GM21723 (cell line): ENCODE measurements around the gene HIGD2B.
A peak's percentile ranks its signal among the peaks of the same experiment; 100 is the strongest.
"Not testable (repeated sequence)": the region's sequence is repeated elsewhere in the genome, so short reads cannot be mapped to it uniquely, and the experiment has no call there.

Experiments
- ATAC-seq: cut with Tn5 transposase; IDR thresholded peaks from one replicate; pipeline ENCODE4 v1.9.1; 2021; ENCODE audit warnings: mild to moderate bottlenecking, moderate library complexity; ENCODE audit not compliant: unreplicated experiment

HIGD2B gene, protein sequence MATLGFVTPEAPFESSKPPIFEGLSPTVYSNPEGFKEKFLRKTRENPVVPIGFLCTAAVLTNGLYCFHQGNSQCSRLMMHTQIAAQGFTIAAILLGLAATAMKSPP

DNA sequence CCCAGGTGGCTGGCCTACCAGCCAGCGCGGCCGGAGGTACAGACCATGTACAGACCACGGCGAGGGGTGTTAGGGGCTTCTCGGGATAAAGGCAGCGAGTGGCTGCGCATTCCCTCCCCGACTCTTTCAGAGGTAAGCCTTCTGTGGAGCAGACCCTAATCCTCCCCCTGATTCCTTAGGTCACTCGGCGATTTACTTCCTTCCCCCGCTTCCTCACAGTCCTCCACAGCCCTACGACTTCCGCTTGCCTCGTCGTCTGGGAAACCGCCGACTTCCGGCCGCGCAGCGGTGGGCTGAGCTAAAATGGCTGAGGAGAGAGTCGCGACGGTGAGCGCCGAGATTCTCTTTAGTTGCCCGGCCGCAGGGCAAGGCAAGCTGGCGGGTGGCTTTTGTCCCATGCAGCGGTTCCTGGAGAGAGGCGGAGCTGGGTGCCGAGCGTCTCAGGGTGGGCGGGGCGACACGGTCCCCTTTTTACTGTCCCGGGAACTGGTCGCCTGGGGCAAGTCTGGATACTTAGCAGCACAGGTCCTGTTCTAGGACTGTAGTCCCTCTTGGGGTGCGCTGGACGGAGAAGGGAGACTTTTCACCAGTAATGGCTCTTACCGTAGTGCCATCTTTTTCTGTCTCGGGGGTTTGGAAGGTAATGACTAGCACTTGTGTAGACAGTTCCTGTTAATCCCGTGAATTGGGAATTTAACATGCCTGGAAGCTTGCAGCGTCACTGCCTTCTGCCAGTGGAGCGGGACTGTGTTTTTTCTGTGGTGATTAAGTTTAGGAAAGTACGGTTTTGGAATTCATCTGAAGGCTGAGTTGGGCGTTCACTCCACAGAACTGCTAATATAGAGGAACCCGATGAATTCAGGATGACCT, at the start of gene HIGD2B, which contains the start of gene BBS4:
Gene HIGD2B, minus strand, starts transcription at position 258 of the 870 bp plus-strand sequence. CDS start 9,808 bp downstream, outside the sequence.
Gene BBS4, plus strand, starts transcription at position 283 of the 870 bp plus-strand sequence. Its CDS starts 21 bp downstream, at position 304.
- ATAC-seq: peak; percentile 96

DNA sequence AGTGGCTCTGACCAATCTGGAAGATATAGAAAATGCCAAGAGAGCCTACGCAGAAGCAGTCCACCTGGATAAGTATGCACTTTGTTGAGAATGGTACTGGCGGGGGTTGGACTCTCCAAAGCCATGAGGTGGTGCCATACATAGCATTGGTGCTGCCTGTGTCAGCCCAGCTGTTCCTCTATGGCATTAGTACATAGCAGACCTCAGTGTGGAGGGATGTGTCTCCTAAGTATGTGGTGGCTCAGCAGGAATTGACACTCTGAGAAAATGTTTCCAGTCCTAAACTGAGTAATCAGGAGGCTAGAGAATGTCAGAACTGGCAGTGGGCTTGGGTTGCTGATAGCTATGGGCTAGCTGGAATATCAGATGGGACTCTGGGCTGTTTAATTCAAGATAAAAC, 49.1 kb upstream of the HIGD2B start:
- no peak for ATAC-seq

DNA sequence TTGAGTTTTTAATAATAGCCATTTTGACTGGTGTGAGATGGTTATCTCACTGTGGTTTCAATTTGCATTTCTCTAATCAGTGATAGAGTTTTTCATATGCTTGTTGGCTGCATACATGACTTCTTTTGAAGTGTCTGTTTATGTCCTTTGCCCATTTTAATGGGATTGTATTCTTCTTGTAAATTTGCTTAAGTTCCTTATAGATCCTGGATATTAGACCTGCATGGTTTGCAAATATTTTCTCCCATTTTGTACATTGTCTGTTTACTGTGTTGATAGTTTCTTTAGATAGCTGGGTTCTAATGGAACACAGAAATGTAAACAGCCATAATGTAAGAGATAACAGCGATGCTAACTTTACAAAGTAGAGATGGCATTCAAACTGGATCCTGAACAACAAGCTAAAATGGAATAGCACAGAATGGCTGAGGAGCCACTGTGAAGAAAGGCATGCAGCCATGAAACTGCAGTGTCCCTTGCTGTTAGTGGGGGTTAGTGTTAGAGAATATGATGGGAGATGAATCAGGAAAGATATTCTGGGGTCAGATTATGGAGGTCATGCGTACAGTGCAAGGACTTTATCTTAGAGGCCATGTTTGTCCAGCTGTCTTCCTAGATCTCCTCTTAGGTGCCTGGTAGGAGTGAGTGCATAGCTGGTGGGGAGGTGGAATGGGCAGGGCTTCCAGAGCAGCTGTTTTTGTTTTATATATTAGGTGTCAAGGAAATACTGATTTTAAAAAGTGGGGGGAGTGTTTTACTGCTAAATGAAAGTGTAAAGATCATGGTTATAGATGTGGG, 48.2 kb upstream of the HIGD2B start:
- ATAC-seq: no peak

DNA sequence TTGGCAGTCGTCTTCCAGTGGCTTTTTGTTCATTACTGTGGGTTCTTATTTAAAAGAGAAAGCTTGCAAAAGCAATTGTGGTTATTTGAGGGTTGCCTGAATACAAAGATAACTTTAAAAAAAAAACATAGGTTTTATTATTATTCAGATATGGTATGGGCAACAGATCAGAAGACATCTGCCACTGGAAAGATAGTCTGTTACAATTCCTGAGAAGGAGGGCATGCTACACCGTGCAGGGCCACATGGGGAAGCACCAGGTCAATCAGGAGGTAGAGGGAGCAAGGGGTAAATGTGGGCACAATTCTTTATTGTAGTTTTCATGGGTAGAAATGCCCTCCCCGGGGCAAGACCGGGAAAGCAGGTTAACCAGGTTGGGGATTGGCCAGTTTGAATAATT, 46.5 kb upstream of the HIGD2B start:
- ATAC-seq: no peak

DNA sequence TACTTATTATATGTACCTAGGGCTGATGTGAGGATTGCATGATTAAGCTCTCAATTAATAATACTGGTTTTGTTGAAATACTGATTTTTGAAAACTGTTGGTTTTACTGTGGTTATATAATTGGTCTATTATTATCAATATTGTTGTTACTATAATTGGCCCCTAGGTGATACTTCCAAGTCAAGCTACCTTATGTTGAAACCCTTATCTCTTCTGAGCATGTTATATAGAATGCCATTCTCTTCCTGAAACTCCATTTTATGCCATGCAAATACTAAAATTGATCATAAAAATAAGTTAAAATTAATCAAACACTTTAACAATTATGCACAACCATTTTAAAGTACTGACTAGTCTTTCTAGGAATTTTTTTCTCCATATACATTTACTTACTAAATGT, 46.1 kb upstream of the HIGD2B start:
- no peak for ATAC-seq

DNA sequence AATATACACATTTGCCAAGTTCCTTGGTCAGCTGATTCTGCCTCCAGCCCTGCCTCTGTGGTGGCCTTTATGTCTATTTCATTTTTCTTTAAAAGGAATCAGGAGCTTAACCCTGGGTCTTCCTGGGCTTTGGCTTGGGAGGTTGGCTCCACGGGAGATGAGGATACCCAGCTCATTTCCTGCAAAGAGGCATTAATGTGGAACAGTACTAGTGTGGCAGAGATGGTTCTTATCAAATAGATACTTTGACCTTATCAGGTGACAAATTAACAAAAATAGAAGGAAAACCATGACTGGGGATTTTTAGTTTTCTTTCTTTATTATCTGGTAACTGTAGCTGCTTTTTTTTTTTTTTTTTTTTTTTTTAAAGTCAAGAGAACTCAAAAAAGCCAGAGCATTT, 42.8 kb upstream of the HIGD2B start:
- ATAC-seq: no peak

DNA sequence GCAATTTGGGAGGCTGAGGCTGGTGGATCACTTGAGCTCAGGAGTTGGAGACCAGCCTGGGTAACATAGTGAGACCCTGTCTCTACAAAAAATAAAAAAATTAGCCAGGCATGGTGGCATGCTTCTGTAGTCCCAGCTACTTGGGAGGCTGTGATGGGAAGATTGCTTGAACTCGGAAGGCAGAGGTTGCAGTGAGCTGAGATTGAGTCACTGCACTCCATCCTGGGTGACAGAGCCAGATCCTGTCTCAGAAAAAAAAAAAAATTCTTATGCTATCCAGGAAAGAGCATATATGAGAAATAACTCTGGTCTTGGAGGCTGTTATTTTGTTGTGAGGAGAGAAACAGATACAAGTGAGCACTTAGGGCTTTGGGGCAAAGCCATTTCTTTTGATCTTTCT, 42.3 kb upstream of the HIGD2B start:
- not testable (repeated sequence) for ATAC-seq

DNA sequence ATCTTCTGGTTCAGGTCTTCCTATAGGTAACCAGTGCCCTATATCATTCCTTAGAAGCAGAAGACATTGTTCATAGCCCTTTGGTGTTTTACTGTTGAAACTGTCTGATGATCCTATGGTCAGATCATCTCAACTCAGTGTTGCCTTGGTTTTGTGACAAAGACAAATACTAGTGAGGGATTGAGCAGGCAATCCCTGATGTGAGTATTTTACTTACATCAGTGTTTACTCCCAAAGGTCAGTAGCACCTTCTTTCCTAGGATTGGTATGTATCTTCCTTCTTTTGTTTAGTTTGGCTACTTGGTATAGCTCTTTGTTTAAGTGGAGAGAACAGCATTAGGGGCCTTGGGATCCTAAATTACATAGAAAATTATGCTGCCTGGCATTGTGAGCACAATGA, 41.2 kb upstream of the HIGD2B start:
- ATAC-seq: no peak

DNA sequence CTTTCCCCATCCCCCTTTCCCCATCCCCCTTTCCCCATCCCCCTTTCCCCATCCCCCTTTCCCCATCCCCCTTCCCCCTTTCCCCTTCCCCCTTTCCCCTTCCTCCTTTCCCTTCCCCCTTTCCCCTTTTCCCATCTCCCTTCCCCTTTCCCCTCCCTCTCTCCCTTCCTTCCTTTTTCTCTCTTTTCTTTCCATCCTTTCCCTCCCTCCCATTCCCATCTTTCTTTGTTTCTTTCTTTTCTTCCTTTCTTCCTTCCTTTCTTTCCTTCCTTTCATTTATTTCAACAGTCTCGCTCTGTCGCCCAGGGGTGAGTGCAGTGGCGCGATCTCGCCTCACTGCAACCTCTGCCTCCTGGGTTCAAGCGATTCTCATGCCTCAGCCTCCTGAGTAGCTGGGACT, 39.9 kb upstream of the HIGD2B start:
- ATAC-seq: not testable (repeated sequence)

DNA sequence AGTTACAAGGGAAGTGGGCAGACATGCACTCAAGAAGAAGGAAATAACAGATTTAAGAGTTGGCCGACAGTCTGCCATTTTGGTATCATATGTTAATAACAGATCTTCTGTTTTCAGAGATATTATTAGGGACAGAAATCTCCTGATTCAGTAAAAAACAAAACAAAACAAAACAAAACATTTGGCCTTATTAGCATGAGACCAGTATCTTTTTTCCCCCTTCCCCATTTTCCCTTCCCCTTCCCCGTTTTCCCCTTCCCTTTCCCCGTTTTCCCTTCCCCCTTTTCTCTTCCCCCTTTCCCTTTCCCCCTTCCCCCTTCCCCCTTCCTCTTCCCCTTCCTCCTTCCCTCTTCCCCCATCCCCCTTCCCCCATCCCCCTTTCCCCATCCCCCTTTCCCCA, 39.5 kb upstream of the HIGD2B start:
- no peak for ATAC-seq

DNA sequence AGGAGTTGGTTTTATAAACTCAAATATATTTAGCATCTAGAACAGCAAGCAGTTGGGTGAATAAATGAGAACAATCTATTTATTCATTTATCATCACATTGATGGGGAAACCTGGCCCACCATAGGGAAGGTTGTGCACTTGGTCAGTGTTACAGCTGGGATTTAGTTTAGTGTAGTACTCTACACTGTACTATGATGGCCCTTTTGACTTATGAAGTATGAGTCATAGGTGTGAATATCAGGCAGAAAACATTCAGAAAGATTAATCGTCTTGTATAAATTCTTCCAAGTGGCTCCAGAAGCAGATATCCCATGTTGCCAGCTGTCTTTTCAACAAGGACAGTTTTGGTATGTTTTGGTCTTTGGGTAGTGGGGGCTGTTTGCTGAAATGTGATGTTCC, 38.0 kb upstream of the HIGD2B start:
- no peak for ATAC-seq

DNA sequence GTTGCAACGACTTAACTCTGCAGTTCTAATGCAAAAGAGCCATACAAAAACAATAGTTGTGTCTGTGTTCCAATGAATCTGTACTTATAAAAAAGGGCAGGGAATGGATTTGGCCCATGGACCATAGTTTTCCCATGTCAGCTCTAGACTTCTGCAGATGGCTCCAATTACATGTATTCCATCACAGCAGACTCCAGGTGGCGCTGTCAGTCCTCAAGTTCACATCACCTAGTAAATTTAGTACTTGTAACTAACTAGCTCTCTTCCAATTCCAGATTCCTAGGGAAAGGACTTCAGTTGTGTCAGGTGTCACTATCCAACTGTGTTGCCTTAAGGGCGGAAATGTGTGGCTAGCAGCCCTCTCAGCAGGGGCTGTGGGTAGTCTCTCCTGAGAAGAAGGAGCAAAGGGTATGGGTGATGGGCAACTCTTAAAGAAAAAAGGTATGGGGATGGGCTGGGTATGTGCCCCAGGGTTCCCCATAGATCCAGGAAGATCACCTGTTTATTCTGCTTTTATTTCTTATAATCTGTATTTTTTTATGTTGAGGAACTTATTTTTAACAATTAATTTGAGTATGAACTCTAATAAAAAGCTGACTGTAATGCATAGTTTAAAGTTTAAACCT, 36.2 kb upstream of the HIGD2B start:
- ATAC-seq: no peak

DNA sequence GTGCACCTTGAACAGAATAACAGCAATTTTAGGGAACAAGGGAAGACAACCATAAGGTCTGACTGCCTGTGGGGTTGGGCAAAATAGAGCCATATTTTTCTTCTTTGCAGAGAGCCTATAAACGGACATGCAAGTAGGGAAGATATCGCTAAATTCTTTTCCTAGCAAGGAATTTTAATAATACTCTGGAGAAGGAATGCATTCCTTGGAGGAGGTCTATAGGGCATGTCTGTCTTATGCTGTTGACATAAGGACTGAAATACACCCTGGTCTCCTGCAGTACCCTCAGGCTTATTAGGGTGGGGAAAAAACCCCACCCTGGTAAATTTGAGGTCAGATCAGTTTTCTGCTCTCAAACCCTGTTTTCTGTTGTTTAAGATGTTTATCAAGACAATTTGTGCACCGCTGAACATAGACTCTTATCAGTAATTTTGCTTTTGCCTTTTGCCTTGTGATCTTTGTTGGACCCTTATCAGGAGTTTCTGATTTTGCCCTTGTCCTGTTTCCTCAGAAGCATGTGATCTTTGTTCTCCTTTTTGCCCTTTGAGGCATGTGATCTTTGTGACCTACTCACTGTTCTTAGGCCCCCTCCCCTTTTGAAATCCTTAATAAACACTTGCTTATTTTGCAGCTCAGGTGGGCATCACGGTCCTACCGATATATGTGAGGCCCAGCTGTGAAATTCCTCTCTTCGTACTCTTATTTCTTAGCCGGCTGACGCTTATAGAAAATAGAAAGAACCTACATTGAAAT, 22.7 kb upstream of the HIGD2B start:
- ATAC-seq: not testable (repeated sequence)

DNA sequence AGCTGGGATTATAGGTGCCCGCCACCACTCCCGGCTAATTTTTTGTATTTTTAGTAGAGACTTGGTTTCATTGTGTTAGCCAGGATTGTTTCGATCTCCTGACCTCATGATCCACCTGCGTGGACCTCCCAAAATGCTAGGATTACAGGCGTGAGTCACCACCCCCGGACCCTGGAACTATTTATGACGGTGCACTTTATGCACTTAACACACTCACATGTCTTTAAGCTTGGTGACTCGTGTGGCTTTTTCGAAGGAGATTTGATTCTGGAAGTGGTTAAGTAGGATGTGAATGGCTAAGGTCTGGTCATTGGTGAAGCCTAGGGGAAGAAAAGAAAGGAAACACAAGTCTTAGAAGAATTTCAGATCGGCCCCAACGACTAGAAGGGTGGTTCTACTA, 20.3 kb upstream of the HIGD2B start:
- ATAC-seq: no peak

DNA sequence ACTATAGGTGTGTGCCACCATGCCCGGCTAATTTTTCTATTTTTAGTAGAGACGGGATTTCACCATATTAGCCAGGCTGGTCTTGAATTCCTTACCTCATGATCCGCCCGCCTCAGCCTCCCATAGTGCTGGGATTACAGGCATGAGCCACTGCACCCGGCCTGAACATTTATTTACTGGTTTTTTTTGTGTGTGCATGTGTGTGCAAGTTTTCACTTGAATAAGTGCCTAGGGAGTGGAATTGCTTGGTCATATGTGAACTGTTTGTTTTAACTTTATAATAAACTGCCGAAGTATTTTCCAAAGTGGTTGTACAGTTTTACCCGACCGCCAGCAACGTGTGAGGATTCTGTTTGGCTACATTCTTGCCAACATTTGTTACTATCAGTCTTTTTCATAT, 14.1 kb upstream of the HIGD2B start:
- ATAC-seq: no peak

DNA sequence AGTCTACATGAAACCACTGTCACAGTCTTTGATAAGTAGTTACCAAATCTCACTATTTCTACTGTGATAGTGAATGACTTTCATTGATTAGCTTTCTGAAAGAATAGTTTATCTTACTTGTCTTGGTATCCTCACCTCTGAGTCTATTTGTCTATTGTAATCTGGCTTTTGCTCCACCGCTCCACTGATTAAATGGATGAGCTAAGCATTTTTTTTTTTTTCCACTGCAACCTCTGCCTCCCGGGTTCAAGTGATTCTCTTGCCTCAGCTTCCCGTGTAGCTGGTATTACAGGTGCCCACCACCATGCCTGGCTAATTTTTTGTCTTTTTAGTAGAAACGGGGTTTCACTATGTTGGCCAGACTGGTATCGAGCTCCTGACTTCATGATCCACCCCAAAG, 13.0 kb upstream of the HIGD2B start:
- no peak for ATAC-seq

DNA sequence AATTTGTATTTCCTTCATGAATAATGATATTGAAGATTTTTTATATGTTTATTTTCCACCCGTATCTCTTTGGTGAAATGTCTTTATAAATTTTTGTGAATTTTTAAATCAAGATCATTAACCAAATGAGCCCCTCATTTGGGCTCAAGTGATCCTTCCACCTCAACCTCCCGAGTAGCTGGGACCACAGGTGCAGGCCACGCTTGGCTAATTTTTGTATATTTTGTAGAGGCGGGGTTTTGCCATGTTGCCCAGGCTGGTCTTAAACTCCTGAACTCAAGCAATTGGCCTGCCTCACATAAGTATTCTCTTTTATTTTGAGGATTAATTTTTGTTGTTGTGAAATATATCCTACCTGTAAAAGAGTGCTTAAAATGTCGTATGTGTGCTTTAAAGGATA, 5.0 kb upstream of the HIGD2B start:
- ATAC-seq: no peak

DNA sequence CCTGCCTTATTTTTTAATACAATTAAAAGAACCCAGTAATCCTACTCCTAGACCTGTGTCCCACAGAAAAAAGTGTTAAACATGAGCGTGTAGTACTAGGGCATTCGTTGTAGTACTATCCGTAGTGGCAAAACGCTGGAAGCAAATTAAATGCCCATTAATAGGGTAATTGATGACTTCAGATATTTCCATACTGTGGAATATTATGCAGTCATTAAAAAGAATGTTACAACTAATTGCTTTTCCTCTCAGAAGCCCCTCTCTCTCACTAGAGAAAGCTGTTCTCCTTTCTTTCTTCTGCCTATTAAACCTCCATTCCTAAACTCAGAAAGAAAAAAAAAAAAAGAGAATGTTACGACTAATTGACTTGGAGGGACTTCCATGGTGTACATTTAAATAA, 2.7 kb upstream of the HIGD2B start:
- no peak for ATAC-seq

DNA sequence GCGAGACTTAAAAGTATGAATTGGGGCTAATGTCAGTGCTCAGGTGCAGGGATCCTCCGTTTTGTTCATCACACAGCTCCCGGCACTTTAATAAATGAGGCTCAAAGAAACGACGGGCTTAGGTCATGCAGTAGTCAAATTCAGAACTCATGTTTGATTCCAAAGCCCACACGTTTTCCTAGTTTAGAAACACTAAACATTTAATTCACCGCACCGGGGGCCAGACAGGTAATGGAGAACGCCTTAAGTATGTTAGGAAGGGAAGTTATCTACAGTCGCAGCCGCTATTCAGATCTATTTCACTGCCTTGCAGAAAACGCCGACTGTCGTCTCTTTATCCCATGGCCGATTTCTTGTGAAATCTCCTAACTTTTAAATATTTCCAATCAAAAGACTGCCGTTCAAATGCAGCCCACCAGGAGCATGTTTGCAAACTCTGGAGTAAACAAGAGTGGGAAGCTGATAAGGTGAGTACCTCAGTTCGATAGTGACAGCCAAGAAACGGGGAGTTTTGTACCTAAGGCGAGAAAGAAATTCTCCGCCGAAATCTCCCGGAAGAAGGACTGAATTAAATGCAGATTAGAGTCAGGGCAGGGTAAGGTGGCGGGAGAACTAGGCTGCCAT, 569 bp downstream of the HIGD2B start:
- peak; percentile 4 for ATAC-seq

DNA sequence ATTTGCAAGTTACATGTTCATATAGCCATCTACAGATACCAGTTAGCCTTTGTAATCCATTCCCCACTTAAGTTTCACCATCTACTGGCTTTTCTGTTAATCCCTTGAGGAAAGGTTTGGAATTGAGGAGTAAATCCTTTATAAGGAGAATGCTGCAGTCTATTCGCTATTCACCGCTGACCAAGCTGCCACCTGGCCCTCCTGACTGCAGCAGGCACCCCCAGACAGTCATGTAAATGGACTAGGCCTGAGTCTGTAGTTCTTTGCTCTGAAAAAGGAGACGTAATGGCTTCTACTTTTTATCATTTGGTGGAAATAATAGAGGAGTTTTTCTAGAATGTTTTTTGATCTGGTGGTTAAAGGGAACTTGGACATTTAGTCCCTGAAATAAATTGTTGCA, 3.2 kb downstream of the HIGD2B start:
- no peak for ATAC-seq
